Measurements from ENCODE around the gene ARL10. TPM values are rescaled to one million over a fixed set of nuclear protein-coding genes. Genes with fewer than 3 reads are reported as not detected.

The ARL10 gene
- polyA plus RNA-seq, 1 of the 3 experiments (the other 2 are of a cell fraction), result 4.6 TPM

Small RNAs within 50 kb of the gene (small RNA-seq; reads per million reads assigned to genes)
- 3.7 to 12.7 (median 5.2) reads per million in 7 experiments for gene MIR1271

Other genes starting within 250 kb of the ARL10 start
- gene SIMC1, start 127.1 kb upstream of the ARL10 start, polyA plus RNA-seq (2012; rRNA removed), result 9.6 and 12.4 TPM in 2 replicates
- gene KIAA1191, start 3.7 kb upstream of the ARL10 start, polyA plus RNA-seq (2012; rRNA removed), result 100 and 127 TPM in 2 replicates
- gene NOP16, start 23.1 kb downstream of the ARL10 start, polyA plus RNA-seq (2012; rRNA removed), result 158 and 161 TPM in 2 replicates
- gene HIGD2A, start 23.3 kb downstream of the ARL10 start, polyA plus RNA-seq (2012; rRNA removed), result 211 and 213 TPM in 2 replicates
- 85.9 and 91.2 TPM in 2 replicates for gene CLTB, start 51.1 kb downstream of the ARL10 start, polyA plus RNA-seq (2012; rRNA removed)
- 25.5 and 35.1 TPM in 2 replicates for gene FAF2, start 82.9 kb downstream of the ARL10 start, polyA plus RNA-seq (2012; rRNA removed)
- 13.2 and 17.9 TPM in 2 replicates for gene RNF44, start 171.9 kb downstream of the ARL10 start, polyA plus RNA-seq (2012; rRNA removed)
- gene CDHR2, start 183.9 kb downstream of the ARL10 start, polyA plus RNA-seq (2012; rRNA removed), result 0.02 TPM in 1 of 2 replicates, not detected in the other
- gene GPRIN1, start 244.7 kb downstream of the ARL10 start, polyA plus RNA-seq (2012; rRNA removed), result 5.9 and 6.6 TPM in 2 replicates

Measured in SK-N-SH (cell line).